Sigmoid colon (tissue), 4 donors: ENCODE data around the gene KLK12.

Experiments
- POLR2AphosphoS5 ChIP-seq, 4 donors: sonication (generic); formaldehyde crosslinking; IDR thresholded peaks; one replicate each; pipeline ENCODE4 v1.6.1; 2017; ENCODE audit warnings: antibody characterized with exemption in 4 of 4
- TF ChIP-seq, protein P1 (sequence below), 4 experiments: fragments of 450-650 bp in 3 of 4; fragments of 200-600 bp in 1 of 4; IDR thresholded peaks; one replicate each; pipeline ENCODE4 v1.5.1; 2016 to 2019; ENCODE audit warnings: antibody characterized with exemption in 4 of 4, mild to moderate bottlenecking in 3 of 4, moderate library complexity in 2 of 4

DNA sequence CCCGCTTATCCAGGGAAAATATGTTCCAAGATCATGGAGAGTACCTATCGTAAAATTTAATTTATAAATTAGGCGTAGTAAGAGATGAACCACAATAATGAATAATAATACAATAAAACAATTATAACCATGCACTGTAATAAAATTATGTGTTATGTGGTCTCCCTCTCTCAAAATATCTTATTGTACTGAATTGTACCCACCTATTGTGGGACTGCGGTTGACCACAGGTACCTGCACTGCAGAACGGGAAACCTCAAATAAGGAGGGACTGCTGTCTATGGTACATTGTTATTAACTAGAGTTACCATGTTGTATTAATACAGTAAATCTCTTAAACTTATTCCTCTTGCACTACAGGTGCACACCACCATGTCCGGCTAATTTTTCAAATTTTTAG lies 5.3 kb upstream of the KLK12 start:
- TF ChIP-seq, protein P1, sequence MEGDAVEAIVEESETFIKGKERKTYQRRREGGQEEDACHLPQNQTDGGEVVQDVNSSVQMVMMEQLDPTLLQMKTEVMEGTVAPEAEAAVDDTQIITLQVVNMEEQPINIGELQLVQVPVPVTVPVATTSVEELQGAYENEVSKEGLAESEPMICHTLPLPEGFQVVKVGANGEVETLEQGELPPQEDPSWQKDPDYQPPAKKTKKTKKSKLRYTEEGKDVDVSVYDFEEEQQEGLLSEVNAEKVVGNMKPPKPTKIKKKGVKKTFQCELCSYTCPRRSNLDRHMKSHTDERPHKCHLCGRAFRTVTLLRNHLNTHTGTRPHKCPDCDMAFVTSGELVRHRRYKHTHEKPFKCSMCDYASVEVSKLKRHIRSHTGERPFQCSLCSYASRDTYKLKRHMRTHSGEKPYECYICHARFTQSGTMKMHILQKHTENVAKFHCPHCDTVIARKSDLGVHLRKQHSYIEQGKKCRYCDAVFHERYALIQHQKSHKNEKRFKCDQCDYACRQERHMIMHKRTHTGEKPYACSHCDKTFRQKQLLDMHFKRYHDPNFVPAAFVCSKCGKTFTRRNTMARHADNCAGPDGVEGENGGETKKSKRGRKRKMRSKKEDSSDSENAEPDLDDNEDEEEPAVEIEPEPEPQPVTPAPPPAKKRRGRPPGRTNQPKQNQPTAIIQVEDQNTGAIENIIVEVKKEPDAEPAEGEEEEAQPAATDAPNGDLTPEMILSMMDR (IDR thresholded peaks at IDR 0.05) = no peak
- no peak for TF ChIP-seq POLR2AphosphoS5 (IDR thresholded peaks at IDR 0.05)
